Measurements from ENCODE around the gene TRIO. TPM values are rescaled to one million over a fixed set of nuclear protein-coding genes. Genes with fewer than 3 reads are reported as not detected.

TRIO gene
- total RNA-seq, 4 donors from 2014 or later = 21.2 to 105 (median 47.6) TPM

- intact Hi-C loops (cut with DNase I) = no loop called here
- no peak for TF ChIP-seq POLR2A (IDR thresholded peaks at IDR 0.05)
- TF ChIP-seq CTCF (IDR thresholded peaks at IDR 0.05) = no peak
Observed at GRCh38 chr5:14128079-14128478, 15.1 kb upstream of the TRIO start.

GRCh38 chr5:14129123-14129522 lies 14.0 kb upstream of the TRIO start:
- H3K27ac ChIP-seq = no peak overlapping the region
- H3K4me1 ChIP-seq = no peaks in the 10 kb centered on the region
- H3K36me3 ChIP-seq = no peaks in the 10 kb centered on the region
- no peak for DNase-seq
- intact Hi-C loops (cut with DNase I) = no loop called here
- TF ChIP-seq POLR2A (IDR thresholded peaks at IDR 0.05) (no peak), CTCF (IDR thresholded peaks at IDR 0.05) (no peak)
- H3K9me3 ChIP-seq = no peaks in the 10 kb centered on the region
- H3K27me3 ChIP-seq = peaks cover 0 to 8% (median 0%) of the 10 kb centered on the region in 4 donors
- no peak overlapping the region for H3K4me3 ChIP-seq
- WGBS, 2 donors = 50 to 73% methylated on average over 1 of the region's 1 CpG

More at GRCh38 chr5:14128079-14128478, 15.1 kb upstream of the TRIO start:
- no peak for DNase-seq
- Histone ChIP-seq H3K9me3 (no peaks in the 10 kb centered on the region), H3K36me3 (no peaks in the 10 kb centered on the region), H3K4me3 (no peak overlapping the region), H3K27ac (no peak overlapping the region), H3K4me1 (no peaks in the 10 kb centered on the region), H3K27me3 (peaks cover 0 to 8% (median 0%) of the 10 kb centered on the region in 4 donors)

GRCh38 chr5:14131855-14132503 lies 11.2 kb upstream of the TRIO start:
- TF ChIP-seq POLR2A (IDR thresholded peaks at IDR 0.05) (no peak), CTCF (IDR thresholded peaks at IDR 0.05) (no peak)
- H3K4me1 ChIP-seq = no peaks in the 10 kb centered on the region
- H3K9me3 ChIP-seq = no peaks in the 10 kb centered on the region
- no peak for DNase-seq
- peaks cover 0 to 8% (median 0%) of the 10 kb centered on the region in 4 donors for H3K27me3 ChIP-seq
- intact Hi-C loops (cut with DNase I) = no loop called here
- H3K27ac ChIP-seq = no peak overlapping the region
- WGBS, 2 donors = 62 to 67% methylated on average over 3 to 6 of the region's 6 CpGs
- no peaks in the 10 kb centered on the region for H3K36me3 ChIP-seq
- H3K4me3 ChIP-seq = no peak overlapping the region

- 69 to 74% methylated on average over 2 of the region's 2 CpGs for WGBS, 2 donors
- DNase-seq = no peak
- intact Hi-C loops (cut with DNase I) = no loop called here
- H3K4me3 ChIP-seq = no peak overlapping the region
- H3K4me1 ChIP-seq = no peaks in the 10 kb centered on the region
- no peak for TF ChIP-seq CTCF (IDR thresholded peaks at IDR 0.05)
- TF ChIP-seq POLR2A (IDR thresholded peaks at IDR 0.05) = no peak
- H3K9me3 ChIP-seq = no peaks in the 10 kb centered on the region
- H3K27me3 ChIP-seq = peaks cover 0 to 10% (median 0%) of the 10 kb centered on the region in 4 donors
- no peaks in the 10 kb centered on the region for H3K36me3 ChIP-seq
- no peak overlapping the region for H3K27ac ChIP-seq
Observed at GRCh38 chr5:14133394-14133793, 9.7 kb upstream of the TRIO start.

GRCh38 chr5:14134083-14134482 lies 9.1 kb upstream of the TRIO start:
- Histone ChIP-seq H3K4me1 (no peaks in the 10 kb centered on the region), H3K27ac (no peak overlapping the region), H3K4me3 (no peak overlapping the region), H3K27me3 (peaks cover 0 to 17% (median 0%) of the 10 kb centered on the region in 4 donors), H3K36me3 (no peaks in the 10 kb centered on the region), H3K9me3 (no peaks in the 10 kb centered on the region)
- TF ChIP-seq POLR2A (IDR thresholded peaks at IDR 0.05) (no peak), CTCF (IDR thresholded peaks at IDR 0.05) (no peak)
- intact Hi-C loops (cut with DNase I) = no loop called here
- WGBS, 2 donors = 85 to 90% methylated on average over 1 of the region's 1 CpG
- DNase-seq = no peak
